Hematopoietic multipotent progenitor cell treated with erythropoietin and hydrocortisone succinate and interleukin-3 and kit ligand, for 15 days (in vitro differentiated cells): Measurements from ENCODE around the gene CXorf58.
A peak's percentile ranks its signal among the peaks of the same experiment; 100 is the strongest.
"Not testable (repeated sequence)": the region's sequence is repeated elsewhere in the genome, so short reads cannot be mapped to it uniquely, and the experiment has no call there.

Experiments
- DNase-seq: peaks from one replicate; pipeline ENCODE4 v3.0.0-alpha.2; 2015; ENCODE audit warnings: low spot score

Gene CXorf58

GRCh38 chrX:23907498-23908218 is at the start of gene CXorf58, which contains the start of gene APOO:
CXorf58 (plus strand) TSS chrX:23908006; CDS start chrX:23910303, 2,297 bp downstream.
APOO (minus strand) TSS chrX:23907938; CDS start chrX:23907702, 236 bp downstream.
- DNase-seq: peak; percentile 93

DNA sequence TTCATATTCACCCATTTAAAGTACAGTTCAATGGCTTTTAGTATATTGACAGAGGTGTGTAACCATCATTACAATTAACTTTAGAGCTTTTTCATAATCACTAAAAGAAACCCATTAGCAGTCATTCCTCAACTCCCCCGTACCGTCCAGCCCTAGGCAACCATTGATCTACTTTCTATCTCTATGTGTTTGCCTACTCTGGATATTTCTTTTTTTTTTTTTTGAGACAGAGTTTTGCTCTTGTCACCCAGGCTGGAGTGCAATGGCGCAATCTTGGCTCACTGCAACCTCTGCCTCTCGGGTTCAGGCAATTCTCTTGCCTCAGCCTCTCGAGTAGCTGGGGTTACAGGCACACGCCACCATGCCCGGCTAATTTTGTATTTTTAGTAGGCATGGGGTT is 48.6 kb upstream of the CXorf58 start:
- DNase-seq: not testable (repeated sequence)

DNA sequence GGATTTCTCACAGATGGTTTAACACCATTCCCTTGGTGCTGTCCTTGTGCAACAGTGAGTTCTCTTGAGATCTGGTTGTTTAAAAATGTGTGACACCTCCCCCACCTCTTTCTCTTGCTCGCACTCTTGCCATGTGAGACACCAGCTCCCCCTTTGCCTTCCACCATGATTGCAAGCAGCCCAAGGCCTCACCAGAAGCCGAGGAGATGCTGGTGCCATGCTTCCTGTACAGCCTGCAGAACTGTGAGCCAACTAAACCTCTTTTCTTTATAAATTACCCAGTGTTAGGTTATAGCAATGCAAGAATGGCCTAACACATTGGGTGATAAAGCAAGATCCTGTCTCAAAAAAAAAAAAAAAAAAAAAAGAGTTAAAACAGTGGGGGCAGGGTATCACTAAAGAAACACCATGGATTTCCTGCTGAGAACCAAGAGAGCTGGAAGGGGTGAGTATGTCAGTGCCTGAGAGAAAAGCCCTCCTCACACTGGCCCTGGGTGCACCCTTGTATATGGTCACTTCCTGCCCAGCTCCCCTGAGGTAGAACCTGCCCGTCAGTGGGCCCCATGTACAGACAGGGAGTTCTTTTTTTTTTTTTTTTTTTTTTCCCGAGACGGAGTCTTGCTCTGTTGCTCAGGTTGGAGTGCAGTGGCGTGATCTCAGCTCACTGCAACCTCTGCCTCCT is 46.5 kb upstream of the CXorf58 start:
- DNase-seq: no peak

DNA sequence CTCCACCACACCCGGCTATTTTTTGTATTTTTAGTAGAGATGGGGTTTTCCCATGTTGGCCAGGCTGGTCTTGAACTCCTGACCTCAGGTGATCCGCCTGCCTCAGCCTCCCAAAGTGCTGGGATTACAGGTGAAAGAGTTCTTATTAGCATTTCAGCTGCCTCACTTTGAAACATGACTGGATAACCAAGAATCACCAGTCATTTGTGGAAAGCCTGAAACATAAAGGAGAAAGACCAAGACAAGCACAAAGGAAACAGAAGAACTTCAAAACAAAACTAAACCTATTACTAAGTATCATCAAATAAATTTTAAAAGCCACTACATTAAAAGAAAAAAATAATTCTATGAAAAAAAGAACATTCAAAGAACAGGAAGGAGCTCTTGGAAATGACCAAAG is 45.9 kb upstream of the CXorf58 start:
- DNase-seq: not testable (repeated sequence)

- no peak for DNase-seq
Observed at GRCh38 chrX:23864742-23865326, 43.0 kb upstream of the CXorf58 start.

GRCh38 chrX:23870041-23870440 is 37.8 kb upstream of the CXorf58 start:
- no peak for DNase-seq

DNA sequence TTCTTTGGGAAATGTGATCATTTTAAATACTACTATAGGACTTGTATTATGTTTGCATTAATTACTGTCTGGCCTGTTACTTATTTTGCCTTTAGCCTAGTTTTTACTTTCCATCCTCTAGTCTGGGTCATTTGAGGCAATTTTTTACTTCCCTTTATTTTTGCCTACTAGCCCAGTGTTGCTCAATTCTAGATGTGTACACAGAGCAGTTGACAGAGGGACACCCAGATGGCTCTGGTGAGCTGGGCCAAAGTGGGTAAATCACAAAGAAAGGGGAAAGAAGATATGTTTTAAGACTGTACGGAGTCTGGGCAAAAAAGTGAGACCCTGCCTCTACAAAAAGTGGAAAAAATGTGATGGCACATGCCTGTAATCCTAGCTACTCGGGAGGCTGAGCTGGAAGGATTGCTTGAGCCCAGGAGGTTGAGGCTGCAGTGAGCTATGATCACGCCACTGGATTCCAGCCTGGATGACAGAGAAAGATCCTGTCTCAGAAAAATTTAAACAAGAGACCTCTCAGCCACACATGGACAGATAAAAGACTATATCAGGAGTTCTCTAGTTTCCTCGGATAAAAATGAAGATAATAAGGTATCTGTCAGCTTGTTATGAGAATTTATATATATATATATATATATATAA is 35.8 kb upstream of the CXorf58 start:
- no peak for DNase-seq

DNA sequence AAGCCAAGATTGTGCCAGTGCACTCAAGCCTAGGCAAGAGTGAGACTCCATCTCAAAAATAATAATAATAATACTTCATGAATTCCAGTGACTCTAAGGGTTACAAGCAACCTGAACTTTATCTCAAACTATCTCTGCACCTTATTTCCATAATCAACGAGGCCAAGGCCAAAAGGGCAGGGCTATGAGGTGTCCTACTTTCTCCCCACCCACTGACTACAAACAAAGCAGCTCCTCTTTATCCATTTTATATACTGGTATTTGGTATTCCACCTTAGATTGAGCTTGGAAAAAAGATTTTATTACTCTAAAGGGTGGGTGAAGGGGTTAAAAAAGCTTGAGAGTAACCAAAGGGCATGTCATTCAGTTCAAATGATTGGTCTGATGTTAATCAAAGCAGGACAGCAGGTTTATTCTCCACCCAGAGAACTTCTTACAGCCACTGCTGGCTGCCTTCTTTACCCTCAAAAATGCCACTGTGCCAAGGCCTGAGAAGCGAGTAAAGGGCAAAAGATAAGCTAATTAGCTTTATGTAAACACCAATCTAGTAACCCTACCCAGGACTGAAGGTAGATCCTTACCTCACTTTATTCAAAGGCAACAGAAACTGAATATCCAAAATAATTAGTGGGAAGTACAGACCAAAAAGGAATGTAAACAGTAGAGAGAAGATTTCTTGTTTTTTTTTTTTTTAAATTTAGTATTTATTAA is 28.3 kb upstream of the CXorf58 start:
- DNase-seq: no peak

DNA sequence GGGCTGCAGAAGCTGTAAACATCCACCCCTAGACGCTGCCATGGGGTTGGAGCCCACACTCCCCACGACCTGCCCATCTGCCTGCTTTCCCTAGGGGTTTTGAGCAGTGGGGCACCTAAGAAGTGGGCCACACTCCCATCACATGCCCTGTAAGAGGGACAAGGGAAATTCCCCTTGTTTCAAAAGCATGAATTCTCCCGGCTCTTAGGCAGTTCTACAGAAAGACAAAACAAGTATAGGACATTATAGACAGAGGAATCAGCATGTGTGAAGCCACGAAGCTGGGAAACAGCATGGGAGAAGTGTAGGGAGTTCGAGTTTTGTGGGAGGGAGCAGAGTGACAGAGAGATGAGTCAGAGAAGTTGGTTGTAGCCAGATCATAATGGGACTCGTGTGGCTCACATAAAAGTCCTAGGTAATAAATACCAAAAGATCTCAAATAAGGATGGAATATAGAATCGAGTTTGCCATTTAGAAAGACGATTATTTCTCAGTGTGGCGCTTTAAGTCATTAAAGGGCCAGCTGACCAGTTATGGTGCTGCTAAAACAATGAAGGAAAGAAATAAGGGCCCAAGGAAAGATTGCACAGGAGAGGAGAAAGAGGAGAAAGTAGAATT is 24.0 kb upstream of the CXorf58 start:
- DNase-seq: no peak

- DNase-seq: peak; percentile 55
Observed at GRCh38 chrX:23884427-23885024, 23.3 kb upstream of the CXorf58 start.

DNA sequence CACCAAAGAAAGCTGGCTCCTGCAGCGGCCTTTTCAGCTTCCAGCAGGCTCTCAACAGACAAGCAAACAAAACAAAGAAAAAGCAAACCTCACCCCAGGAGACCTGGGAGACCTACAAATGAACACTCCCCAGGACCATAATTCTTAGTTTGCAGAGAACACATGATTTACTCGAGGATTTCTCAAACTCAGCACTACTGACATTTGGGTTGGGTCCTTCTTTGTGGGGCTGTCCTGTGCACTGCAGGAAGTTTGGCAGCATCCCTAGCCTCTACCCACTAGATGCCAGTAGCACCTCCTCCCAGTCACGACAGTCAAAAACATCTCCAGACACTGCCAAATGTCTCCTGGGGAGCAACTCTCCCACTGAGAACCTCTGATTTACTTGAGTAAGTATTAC is 22.0 kb upstream of the CXorf58 start:
- DNase-seq: no peak

- DNase-seq: peak; percentile 63
Observed at GRCh38 chrX:23887451-23887850, 20.4 kb upstream of the CXorf58 start.

GRCh38 chrX:23887918-23888317 is 19.9 kb upstream of the CXorf58 start:
- no peak for DNase-seq

DNA sequence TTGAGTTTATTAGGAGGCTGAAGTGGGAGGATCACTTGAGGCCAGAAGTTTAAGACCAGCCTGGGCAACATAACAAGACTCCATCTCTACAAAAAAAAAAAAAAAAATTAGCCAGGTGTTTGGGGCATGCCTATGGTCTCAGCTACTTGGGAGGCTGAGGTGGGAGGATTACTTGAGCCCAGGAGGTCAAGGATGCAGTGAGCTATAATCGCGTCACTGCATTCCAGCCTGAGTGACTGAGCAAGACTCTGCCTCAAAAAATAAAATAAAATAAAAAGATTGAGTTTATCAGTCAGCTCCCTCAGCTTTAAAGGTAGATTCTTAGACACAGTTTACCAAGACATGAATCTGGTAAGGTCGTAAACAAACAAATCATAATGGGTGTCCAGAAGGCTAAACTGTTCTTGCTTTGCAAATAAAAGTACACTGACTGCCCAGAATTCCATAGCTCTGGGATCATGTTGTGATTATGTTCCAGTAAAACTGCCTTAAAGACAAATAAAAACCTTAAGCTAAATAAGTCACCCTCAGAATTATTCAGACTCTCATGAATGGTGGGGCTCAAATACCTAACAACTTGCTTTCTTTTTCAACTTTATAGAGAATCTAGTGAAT is 18.8 kb upstream of the CXorf58 start:
- DNase-seq: no peak

DNA sequence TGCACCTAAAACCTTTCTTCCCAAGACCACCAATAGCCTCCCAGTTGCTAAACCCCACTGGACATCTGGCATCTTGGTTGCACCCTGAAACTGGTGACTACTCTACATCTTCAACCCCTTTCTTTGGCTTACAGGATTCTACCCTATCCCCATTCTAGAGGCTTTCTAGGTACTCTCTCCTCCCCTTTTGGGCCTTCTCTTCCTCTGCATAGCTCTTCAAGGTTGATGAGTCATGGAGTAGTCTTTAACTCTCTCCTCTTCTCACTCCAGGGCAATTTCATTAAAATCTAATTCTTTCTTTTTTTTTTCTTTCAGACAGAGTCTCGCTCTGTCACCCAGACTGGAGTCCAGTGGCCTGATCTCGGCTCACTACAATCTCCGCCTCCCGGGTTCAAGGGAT is 16.9 kb upstream of the CXorf58 start:
- no peak for DNase-seq

GRCh38 chrX:23894993-23895392 is 12.8 kb upstream of the CXorf58 start:
- not testable (repeated sequence) for DNase-seq

DNA sequence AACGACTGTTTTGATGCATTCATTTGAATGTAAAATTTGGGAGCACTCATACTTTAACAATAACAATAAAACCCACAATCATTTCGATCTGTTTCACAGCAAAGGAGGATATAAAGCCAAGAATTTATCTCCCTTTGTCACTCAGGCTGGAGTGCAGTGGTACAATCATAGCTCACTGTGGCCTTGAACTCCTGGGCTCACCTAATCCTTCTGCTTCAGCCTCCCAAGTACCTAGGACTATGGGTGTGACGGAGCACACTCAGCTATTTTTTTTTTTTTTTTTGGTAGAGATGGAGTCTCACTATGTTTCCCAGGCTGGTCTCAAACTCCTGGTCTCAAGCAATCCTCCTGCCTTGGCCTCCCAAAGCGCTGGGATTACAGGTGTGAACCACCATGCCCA is 11.3 kb upstream of the CXorf58 start:
- not testable (repeated sequence) for DNase-seq

DNA sequence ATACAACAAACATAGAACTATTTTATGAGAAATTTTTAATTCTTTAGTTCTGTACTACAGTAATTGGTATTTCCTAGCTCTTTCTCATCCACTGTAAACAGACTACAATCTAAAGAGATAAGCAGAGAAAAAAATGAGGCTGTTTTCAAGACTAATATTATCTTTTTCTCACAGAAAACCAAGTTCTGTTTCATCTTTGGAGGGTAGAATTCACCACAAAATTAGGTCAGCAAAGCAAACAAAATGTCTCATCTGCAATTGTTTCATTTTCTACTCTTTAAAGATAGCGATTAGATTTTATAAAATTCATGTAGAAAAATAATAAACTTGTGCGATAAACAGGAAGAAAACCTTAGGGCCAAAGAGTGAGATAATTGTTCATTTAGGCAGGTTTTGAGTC is 10.8 kb upstream of the CXorf58 start:
- no peak for DNase-seq

DNA sequence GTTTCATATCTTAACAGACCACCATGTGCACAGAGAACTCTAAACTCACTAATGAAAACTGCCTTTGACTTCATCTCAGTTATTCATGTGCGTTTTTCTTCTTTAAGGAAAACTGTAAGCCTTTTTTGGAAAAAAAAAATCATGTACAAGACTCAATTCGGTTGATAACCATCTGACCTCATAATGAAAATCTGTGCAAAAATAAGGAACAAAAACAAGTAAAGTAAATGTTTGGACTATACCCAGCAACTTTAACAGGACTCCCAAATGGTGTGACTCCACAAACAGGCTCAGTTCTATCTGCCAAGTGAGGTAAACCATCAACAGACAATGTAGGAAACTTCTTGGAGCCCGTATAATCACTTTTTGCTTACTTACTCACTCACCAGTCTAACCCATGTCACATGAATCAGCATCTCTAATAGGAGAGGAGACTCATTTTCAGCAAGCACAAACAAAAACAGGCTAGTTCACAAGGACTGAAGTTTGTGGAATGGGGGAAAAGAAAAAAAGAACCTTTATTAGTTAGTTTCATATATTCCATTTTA is 9.3 kb upstream of the CXorf58 start:
- peak; percentile 41 for DNase-seq

DNA sequence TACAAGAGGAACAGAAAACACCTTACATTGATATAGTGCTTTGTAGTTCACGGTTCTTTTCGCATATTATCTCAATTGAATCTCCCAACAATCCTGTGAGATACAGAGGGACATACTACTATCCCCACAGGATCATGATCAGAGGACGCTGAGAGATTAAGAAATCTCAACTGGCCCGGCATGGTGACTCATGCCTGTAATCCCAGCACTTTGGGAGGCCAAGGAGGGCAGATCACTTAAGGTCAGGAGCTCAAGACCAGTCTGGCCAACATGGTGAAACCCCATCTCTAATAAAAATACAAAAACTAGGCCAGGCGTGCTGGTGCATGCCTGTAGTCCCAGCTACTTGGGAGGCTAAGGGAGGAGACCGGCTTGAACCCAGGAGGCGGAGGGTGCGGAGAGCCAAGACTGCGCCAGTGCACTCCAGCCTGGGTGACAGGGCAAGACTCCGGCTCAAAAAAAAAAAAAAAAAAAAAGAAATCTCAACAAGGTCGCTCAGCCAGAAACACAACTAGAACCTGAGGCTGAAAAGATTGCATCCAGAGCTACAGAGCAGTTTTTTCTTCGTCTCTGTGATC is 7.5 kb upstream of the CXorf58 start:
- DNase-seq: no peak
